ENCODE measurements around the gene CYP1A1. TPM values are rescaled to one million over a fixed set of nuclear protein-coding genes. Genes with fewer than 3 reads are reported as not detected.
A peak's percentile ranks its signal among the peaks of the same experiment; 100 is the strongest.

Gene CYP1A1
- total RNA-seq, 4 donors from 2014 or later: 1.5 to 2.5 TPM; not detected in 2

DNA sequence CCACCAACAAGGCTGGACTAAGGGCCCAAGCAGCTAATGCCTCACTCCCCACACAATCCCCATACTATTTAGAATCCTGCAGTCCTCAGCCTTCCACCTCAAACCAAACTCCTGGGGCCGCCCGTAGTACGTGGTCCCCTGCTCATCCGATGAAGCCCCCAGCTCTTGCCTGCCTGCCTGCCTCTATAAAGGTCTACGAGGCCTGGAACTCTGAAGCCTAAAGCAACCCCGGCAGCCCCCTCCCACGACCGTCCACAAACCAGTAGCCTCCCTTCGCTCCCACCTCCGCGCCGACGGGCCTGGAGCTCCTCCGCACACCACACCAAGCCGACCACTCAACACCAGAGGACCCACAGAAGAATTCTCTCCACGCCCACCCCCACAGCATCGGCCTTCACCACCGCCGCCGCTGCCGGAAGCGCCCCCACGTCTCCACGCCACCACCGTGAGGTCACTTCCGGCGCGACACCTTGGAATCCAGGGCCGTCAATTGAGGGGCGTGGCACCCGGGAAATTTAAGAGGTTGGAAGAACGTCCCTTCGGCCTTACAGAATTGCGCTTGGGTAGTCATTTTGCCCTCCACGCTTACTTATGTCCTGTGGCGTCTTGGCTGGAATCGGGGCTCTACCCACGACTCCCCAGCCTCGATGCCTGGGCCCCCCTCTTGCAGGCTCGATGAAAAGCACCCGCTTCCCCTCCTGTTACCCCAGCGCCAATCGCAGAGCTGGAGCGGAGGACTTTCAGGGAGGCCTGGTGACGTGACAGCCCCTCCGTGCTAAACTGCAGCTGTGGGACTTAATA lies 29.5 kb downstream of the CYP1A1 start, which contains the start of gene EDC3:
TSS of gene EDC3 (minus strand) at position 428 of the 801 bp plus-strand sequence. CDS start 20,900 bp downstream, outside the sequence.
- Histone ChIP-seq H3K4me3 (peak within 1 kb of the TSS; percentile 71 to 94 (median 89)), H3K4me1 (peaks cover 14 to 37% (median 28%) of the 10 kb centered on the region in 4 donors), H3K9me3 (no peaks in the 10 kb centered on the region), H3K27me3 (no peaks in the 10 kb centered on the region), H3K27ac (replicated peaks in 1 of 4) (peak within 1 kb of the TSS; percentile 85 to 89 (median 87)), H3K36me3 (no peaks in the 10 kb centered on the region)
- DNase-seq (ENCODE audit: extremely low spot score): peak; percentile 95
- TF ChIP-seq POLR2A (IDR thresholded peaks at IDR 0.05; ENCODE audit: low read depth): no peak
- peak in 1 of 3 experiments; percentile 15 for TF ChIP-seq CTCF (IDR thresholded peaks at IDR 0.05)
- TF ChIP-seq EP300 (IDR thresholded peaks at IDR 0.05): no peak
- TF ChIP-seq POLR2AphosphoS5 (IDR thresholded peaks at IDR 0.05): peak; percentile 84 to 90
- intact Hi-C loops (cut with DNase I): loop anchor here (10.0 kb wide), 1 partner anchor 151 kb away; the partner anchor contains the start of gene ARID3B
- WGBS: 0% methylated on average over 27 of the region's 46 CpGs

GRCh38 chr15:74692327-74692726 lies 33.0 kb downstream of the CYP1A1 start:
- H3K36me3 ChIP-seq: peaks cover 0 to 5% (median 0%) of the 10 kb centered on the region in 4 donors
- DNase-seq (ENCODE audit: extremely low spot score): no peak
- H3K27ac ChIP-seq (replicated peaks in 1 of 4): no peak overlapping the region
- 68% methylated on average over 1 of the region's 1 CpG for WGBS
- intact Hi-C loops (cut with DNase I): loop anchor here (10.0 kb wide), 1 partner anchor 148 kb away; the partner anchor contains the start of gene ARID3B
- H3K4me3 ChIP-seq: no peak overlapping the region
- TF ChIP-seq EP300 (IDR thresholded peaks at IDR 0.05): no peak
- no peak for TF ChIP-seq CTCF (IDR thresholded peaks at IDR 0.05)
- H3K9me3 ChIP-seq: no peaks in the 10 kb centered on the region
- no peaks in the 10 kb centered on the region for H3K27me3 ChIP-seq
- H3K4me1 ChIP-seq: peaks cover 14 to 37% (median 28%) of the 10 kb centered on the region in 4 donors

GRCh38 chr15:74683758-74684157 lies 41.6 kb downstream of the CYP1A1 start:
- no peak for TF ChIP-seq POLR2AphosphoS5 (IDR thresholded peaks at IDR 0.05)
- no peak for TF ChIP-seq POLR2A (IDR thresholded peaks at IDR 0.05; ENCODE audit: low read depth)
- no peak for TF ChIP-seq EP300 (IDR thresholded peaks at IDR 0.05)
- no peak for TF ChIP-seq CTCF (IDR thresholded peaks at IDR 0.05)
- H3K9me3 ChIP-seq: peaks cover 0 to 7% (median 3%) of the 10 kb centered on the region in 4 donors
- 100% methylated on average over 1 of the region's 1 CpG for WGBS
- intact Hi-C loops (cut with DNase I): no loop called here
- no peaks in the 10 kb centered on the region for H3K4me1 ChIP-seq
- peaks cover 6 to 30% (median 11%) of the 10 kb centered on the region in 4 donors for H3K36me3 ChIP-seq
- H3K4me3 ChIP-seq: no peak overlapping the region
- no peaks in the 10 kb centered on the region for H3K27me3 ChIP-seq
- no peak for DNase-seq (ENCODE audit: extremely low spot score)
- H3K27ac ChIP-seq (replicated peaks in 1 of 4): no peak overlapping the region

DNA sequence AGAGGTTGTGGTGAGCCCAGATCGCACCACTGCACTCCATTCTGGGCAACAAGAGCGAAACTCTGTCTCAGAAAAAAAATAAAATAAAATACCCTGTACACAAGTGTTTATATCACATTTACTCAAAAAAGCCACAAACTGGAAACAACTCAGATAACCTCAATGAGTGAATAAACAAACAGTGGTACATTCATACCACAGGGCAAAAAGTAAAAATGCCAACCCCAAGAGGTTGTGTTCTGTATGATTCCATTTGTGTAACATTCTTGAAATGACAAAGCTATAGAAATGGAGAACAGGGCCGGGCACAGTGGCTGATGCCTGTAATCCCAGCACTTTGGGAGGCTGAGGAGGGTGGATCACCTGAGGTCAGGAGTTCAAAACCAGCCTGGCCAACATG lies 42.4 kb downstream of the CYP1A1 start:
- Histone ChIP-seq H3K27ac (replicated peaks in 1 of 4) (no peak overlapping the region), H3K9me3 (peaks cover 0 to 7% (median 3%) of the 10 kb centered on the region in 4 donors), H3K27me3 (no peaks in the 10 kb centered on the region), H3K36me3 (peaks cover 6 to 30% (median 11%) of the 10 kb centered on the region in 4 donors), H3K4me1 (no peaks in the 10 kb centered on the region), H3K4me3 (no peak overlapping the region)
- TF ChIP-seq EP300 (IDR thresholded peaks at IDR 0.05) (no peak), CTCF (IDR thresholded peaks at IDR 0.05) (no peak), POLR2A (IDR thresholded peaks at IDR 0.05; ENCODE audit: low read depth) (no peak), POLR2AphosphoS5 (IDR thresholded peaks at IDR 0.05) (no peak)
- intact Hi-C loops (cut with DNase I): no loop called here
- WGBS: 94% methylated on average over 3 of the region's 3 CpGs
- no peak for DNase-seq (ENCODE audit: extremely low spot score)

Measured in esophagus muscularis mucosa (tissue), 4 donors.